HG02885 (cell line): Measurements from ENCODE around the gene TBPL2.
"Not testable (repeated sequence)": the region's sequence is repeated elsewhere in the genome, so short reads cannot be mapped to it uniquely, and the experiment has no call there.

Experiments
- ATAC-seq: cut with Tn5 transposase; IDR thresholded peaks from one replicate; pipeline ENCODE4 v1.9.1; 2021; ENCODE audit warnings: mild to moderate bottlenecking; ENCODE audit not compliant: unreplicated experiment, poor library complexity

TBPL2 gene

DNA sequence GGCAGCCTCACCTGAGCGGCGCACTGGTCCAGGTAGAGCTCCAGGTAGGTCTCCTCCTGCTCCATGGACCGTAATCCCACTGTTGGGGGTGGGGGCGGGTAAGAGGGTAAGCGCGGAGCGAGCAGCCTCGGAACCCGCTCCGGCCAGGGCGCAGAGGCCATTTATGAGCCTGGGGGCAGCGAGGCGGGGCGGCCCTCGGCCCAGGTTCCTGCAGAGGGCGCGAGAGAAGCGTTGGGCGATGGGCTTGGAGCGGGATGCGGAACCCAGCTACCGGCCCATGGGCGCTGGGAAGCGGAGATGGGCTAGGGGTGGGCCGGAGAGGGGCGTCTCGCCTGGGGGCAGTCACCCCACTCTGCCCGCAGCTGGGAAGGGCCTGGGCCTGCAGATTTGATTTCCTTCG is at the start of gene TBPL2:
Gene TBPL2, minus strand, starts transcription at position 232 of the 400 bp plus-strand sequence. Its CDS starts 167 bp downstream, at position 65.
- ATAC-seq, result no peak

- no peak for ATAC-seq
Observed at GRCh38 chr14:55488204-55488603, 47.8 kb upstream of the TBPL2 start.

- no peak for ATAC-seq
Observed at GRCh38 chr14:55482936-55483605, 42.7 kb upstream of the TBPL2 start.

DNA sequence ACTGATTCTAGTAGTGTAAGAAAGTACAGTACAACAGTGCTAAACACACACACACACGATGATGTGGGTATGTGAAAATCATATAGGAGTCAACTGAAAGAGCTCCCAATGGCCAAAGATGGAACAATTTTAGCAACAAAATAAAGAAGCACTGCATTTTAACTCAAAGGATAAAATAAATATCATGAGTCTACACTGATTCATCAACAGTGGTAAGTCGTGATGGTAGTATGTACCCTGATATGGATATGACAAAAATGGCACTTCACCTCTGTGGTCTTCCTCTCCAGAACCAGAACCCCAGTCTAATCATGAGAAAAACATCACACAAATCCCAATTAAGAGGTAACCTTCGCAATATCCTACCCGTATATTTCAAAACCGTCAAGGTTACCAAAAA is 41.4 kb upstream of the TBPL2 start:
- no peak for ATAC-seq

DNA sequence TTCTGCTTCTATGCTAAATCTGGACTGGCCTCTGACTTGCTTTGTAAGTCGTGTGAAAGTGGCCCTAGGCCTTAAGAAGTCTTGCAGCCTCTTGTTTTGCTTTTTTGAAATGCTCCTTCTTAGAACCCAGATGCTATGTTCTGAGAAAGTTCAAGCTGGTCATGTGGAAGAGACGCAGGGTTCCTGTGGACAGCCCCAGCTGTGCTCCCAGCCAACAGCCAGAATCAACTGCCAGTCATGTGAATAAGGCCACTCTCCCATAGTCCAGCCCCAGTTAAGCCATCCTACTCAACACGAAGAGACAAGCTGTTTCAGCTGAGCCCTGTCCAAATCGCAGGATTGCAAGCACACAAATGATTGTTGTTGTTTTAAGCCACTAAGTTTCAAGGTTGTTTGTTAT is 37.3 kb upstream of the TBPL2 start:
- ATAC-seq, result no peak

DNA sequence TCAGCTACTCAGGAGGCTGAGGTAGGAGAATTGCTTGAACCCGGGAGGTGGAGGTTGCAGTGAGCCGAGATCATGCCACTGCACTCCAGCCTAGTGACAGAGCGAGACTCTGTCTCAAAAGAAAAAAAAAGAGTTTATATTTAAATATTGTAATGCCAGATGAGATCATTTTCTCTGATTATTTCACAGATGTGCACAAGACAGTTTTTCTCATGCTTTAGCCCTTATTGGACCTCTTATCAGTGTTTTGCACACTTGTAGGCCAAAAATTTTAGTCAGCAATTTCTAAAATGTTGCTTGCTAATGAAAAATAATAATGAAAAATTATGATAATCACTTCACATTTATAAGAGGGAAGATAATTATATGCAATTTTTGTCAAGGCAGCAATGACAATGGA is 36.0 kb upstream of the TBPL2 start:
- not testable (repeated sequence) for ATAC-seq

DNA sequence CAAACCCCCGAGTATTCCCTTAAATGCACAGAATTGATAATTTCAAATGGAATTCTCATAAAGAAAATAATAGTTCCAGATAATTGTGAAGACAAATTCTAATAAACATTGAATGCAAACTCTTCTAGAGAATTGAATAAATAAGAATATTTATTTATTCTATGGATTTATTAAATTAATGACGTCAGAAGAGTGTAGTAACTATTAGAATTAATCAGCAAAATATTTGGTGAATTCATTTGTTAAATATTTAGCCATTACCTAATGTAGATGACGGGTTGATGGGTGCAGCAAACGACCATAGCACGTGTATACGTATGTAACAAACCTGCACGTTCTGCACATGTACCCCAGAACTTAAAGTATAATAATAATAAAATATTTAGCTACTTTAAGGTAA is 33.4 kb upstream of the TBPL2 start:
- ATAC-seq, result no peak

GRCh38 chr14:55470025-55470424 is 29.6 kb upstream of the TBPL2 start:
- no peak for ATAC-seq

GRCh38 chr14:55467307-55467706 is 26.9 kb upstream of the TBPL2 start:
- no peak for ATAC-seq

GRCh38 chr14:55458800-55459515 is 18.5 kb upstream of the TBPL2 start:
- peak; percentile 85 for ATAC-seq

DNA sequence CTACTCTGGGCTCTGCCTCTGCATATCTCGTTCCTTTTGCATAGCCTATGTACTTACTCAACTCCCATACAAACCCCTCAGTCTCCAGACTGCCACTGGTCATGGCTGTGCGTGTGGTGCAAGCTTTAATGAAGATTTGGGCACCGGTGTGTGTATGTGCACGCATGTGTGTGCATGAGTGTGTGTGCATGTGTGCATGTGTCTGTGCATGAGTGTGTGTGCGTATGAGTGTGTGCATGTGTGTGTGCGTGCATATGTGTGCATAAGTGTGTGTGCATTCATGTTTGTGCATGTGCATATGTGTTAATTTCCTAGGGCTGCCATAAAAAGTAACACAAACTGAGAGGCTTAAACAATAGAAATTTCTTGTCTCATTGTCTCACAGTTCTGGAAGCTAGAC is 17.1 kb upstream of the TBPL2 start:
- ATAC-seq, result no peak

DNA sequence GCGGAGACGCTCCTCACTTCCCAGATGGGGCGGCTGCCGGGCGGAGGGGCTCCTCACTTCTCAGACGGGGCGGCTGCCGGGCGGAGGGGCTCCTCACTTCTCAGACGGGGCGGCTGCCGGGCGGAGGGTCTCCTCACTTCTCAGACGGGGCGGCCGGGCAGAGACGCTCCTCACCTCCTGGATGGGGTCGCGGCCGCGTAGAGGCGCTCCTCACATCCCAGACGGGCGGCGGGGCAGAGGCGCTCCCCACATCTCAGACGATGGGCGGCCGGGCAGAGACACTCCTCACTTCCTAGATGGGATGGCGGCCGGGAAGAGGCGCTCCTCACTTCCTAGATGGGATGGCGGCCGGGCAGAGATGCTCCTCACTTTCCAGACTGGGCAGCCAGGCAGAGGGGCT is 16.0 kb upstream of the TBPL2 start:
- not testable (repeated sequence) for ATAC-seq

- no peak for ATAC-seq
Observed at GRCh38 chr14:55454264-55455002, 14.0 kb upstream of the TBPL2 start.

DNA sequence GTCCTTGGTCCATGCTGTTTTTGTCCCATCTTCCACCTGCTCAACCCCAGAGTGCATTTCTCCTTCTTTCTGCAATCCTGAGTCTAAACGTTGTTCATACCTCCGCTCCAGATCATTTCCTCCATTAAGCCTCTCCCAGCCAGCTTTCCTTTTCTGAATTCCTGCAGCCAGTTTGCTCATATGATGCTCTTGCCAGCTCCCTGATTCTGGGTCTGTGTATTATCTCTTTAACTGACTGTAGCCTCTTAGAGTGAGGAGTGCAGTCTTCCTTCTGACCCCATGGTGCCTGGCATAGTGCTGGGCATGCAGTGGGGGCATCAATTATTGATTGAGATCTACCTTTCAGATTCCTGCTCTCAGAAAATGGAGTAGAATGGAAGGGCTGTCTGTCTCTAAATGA is 11.5 kb upstream of the TBPL2 start:
- no peak for ATAC-seq

- no peak for ATAC-seq
Observed at GRCh38 chr14:55451398-55451797, 11.0 kb upstream of the TBPL2 start.

- ATAC-seq, result no peak
Observed at GRCh38 chr14:55450987-55451386, 10.6 kb upstream of the TBPL2 start.

GRCh38 chr14:55450539-55450938 is 10.1 kb upstream of the TBPL2 start:
- ATAC-seq, result no peak

DNA sequence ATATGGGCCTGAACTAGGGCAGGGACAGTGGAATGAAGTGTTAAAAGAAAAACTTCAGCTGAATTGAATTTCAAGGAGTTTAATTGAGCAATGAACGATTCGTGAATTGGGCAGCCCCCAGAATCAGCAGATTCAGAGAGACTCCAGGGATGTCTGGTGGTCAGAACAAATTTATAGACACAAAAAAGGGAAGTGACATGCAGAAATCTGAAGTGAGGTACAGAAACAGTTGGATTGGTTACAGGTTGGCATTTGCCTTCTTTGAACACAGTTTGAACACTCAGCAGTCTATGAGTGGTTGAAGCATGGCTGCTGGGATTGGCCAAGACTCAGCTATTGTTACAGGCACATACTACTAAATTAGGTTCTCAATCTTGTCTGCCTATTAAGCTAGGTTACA is 9.7 kb upstream of the TBPL2 start:
- ATAC-seq, result no peak

DNA sequence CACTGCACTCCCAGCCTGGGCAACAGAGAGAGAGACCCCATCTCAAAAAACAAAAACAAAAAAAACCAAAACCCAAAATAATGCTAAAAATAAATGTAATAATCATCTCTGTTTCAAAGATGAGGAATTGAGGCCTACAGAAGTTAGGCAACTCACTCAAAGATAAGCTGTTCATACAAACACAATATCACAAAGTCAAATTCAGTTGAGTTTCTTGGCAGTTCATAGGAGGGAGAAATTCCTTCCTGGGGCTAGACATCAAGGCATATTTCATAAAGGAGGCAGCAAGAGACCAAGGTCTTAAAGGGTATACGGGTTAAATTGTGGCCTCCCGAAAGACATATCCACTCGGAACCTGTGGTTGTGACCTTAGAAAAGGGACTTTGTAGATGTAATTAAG is 8.7 kb upstream of the TBPL2 start:
- ATAC-seq, result no peak

GRCh38 chr14:55448141-55448614 is 7.8 kb upstream of the TBPL2 start:
- ATAC-seq, result no peak

DNA sequence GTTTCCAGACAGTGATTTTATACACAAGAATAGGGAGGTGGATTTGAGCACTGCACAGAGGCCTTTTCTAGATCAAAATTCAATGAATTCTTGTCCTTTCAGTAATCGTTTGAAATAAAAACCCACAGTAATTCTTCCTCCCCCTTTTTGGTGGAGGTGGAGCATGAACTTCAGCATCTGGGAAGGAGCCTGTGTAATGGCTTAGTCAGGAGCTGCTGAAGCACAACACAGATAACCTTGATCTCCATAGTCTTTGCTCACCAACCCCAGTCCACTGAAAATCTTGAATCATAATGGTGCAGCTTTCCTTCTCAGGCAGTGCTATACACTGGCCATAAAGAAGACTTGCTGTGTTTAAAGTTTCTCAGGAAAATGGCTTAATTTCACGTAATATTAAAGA is 6.4 kb upstream of the TBPL2 start:
- ATAC-seq, result no peak
